HCT116 (cell line): ENCODE results near the gene TIAM1. TPM values are rescaled to one million over a fixed set of nuclear protein-coding genes. Genes with fewer than 3 reads are reported as not detected.

Experiments used
- ATAC-seq: fragments of 200-7000 bp; cut with Tn5 transposase; 2 replicates; pipeline ENCODE4 v1.9.1; 2020; ENCODE audit warnings: mild to moderate bottlenecking, moderate library complexity
- BruUV-seq: library from RNA; stranded (reverse); fragments of 400-500 nt; replicated peaks from 2 replicates; lab custom pipeline; 2021; lab: Mats Ljungman, UMichigan
- CTCF ChIA-PET: fragments of 300-600 bp; sonication (Branson Sonifier 250); formaldehyde crosslinking; loops from one replicate; lab custom pipeline; 2021; ENCODE audit warnings: antibody characterized with exemption; lab: Charles Lee
- POLR2A ChIA-PET: fragments of 300-600, 350-600 bp; sonication (Branson Sonifier 250); formaldehyde crosslinking; loops from one replicate; lab custom pipeline; 2021; ENCODE audit warnings: antibody characterized with exemption; lab: Charles Lee
- RAD21 ChIA-PET, 2 experiments: fragments of 300-600 bp; sonication (Branson Sonifier 250); formaldehyde crosslinking; loops; one replicate each; lab custom pipeline; 2023; ENCODE audit warnings: low total read pairs in 2 of 2; ENCODE audit not compliant: uncharacterized antibody in 2 of 2, unreplicated experiment in 2 of 2, low non-redundant PET in 1 of 2; lab: Charles Lee
- DNase-seq: peaks from one replicate; pipeline ENCODE4 v3.0.0-alpha.2; 2010; ENCODE audit warnings: low read depth, low spot score
- H2AFZ ChIP-seq: fragments of 200-600 bp; shearing (Covaris generic), sonication (generic); 2 replicates; pipeline ENCODE4 v1.6.1; 2017; ENCODE audit warnings: low read depth, mixed run types, mixed read lengths, antibody characterized with exemption, low read length; ENCODE audit not compliant: poor library complexity, severe bottlenecking
- H3K27ac ChIP-seq: 2 replicates; pipeline ENCODE4 v1.5.1; 2012; ENCODE audit warnings: low read depth, low read length
- H3K27me3 ChIP-seq: fragments of 200-600 bp; sonication (generic); 2 replicates; pipeline ENCODE4 v1.6.1; 2016; ENCODE audit warnings: mixed run types, low read length, mixed read lengths; ENCODE audit not compliant: insufficient read depth
- H3K36me3 ChIP-seq, 2 experiments: fragments of 200-500 bp in 1 of 2; fragments of 200-600 bp in 1 of 2; sonication (Bioruptor generic) in 1 of 2; sonication (generic) in 1 of 2; 2 replicates each; pipeline versions ENCODE4 v1.5.1 to v1.6.1; 2014 to 2016; ENCODE audit warnings: low read length in 2 of 2, inconsistent platforms in 1 of 2, mixed read lengths in 1 of 2, mixed run types in 1 of 2; ENCODE audit not compliant: insufficient read depth in 2 of 2, control insufficient read depth in 1 of 2
- H3K4me1 ChIP-seq, 2 experiments: fragments of 200-600 bp in 1 of 2; sonication (generic) in 1 of 2; 2 replicates each; pipeline versions ENCODE4 v1.5.1 to v1.6.1; 2012 to 2017; ENCODE audit warnings: low read length in 2 of 2, inconsistent platforms in 1 of 2, mild to moderate bottlenecking in 1 of 2, mixed read lengths in 1 of 2, mixed run types in 1 of 2, moderate library complexity in 1 of 2; ENCODE audit not compliant: insufficient read depth in 2 of 2, control insufficient read depth in 1 of 2
- H3K4me2 ChIP-seq: fragments of 200-600 bp; sonication (generic); 2 replicates; pipeline ENCODE4 v1.6.1; 2017; ENCODE audit warnings: mixed run types, low read length, mixed read lengths
- H3K4me3 ChIP-seq, 2 experiments: fragments of 200-600 bp in 1 of 2; sonication (generic) in 1 of 2; replicated peaks in 1 of 2; 2 replicates each; pipeline ENCODE4 v1.5.1; 2011 to 2016; ENCODE audit warnings: low read length in 2 of 2, control low read depth in 1 of 2, low read depth in 1 of 2, mild to moderate bottlenecking in 1 of 2, mixed read lengths in 1 of 2, mixed run types in 1 of 2
- H3K79me2 ChIP-seq: fragments of 200-600 bp; sonication (generic); 2 replicates; pipeline ENCODE4 v1.6.1; 2017; ENCODE audit warnings: mild to moderate bottlenecking, mixed run types, low read length, moderate library complexity, mixed read lengths; ENCODE audit not compliant: insufficient read depth
- H3K9ac ChIP-seq: fragments of 200-600 bp; sonication (generic); 2 replicates; pipeline ENCODE4 v1.6.1; 2016; ENCODE audit warnings: low read length, mixed read lengths
- H3K9me2 ChIP-seq: fragments of 200-600 bp; sonication (generic), shearing (Covaris generic); 2 replicates; pipeline ENCODE4 v1.6.1; 2017; ENCODE audit warnings: mixed run types, mild to moderate bottlenecking, moderate library complexity; ENCODE audit not compliant: insufficient read depth
- H3K9me3 ChIP-seq, 2 experiments: fragments of 200-500 bp in 1 of 2; fragments of 200-600 bp in 1 of 2; sonication (Bioruptor generic) in 1 of 2; sonication (generic) in 1 of 2; 2 replicates each; pipeline ENCODE4 v1.6.1; 2014 to 2017; ENCODE audit warnings: low read length in 2 of 2, mixed read lengths in 2 of 2, inconsistent platforms in 1 of 2, low read depth in 1 of 2, mild to moderate bottlenecking in 1 of 2, mixed run types in 1 of 2, moderate library complexity in 1 of 2; ENCODE audit not compliant: control insufficient read depth in 1 of 2, insufficient read depth in 1 of 2
- H4K20me1 ChIP-seq: fragments of 200-600 bp; sonication (generic), shearing (Covaris generic); 2 replicates; pipeline ENCODE4 v1.6.1; 2017; ENCODE audit warnings: mixed run types, mild to moderate bottlenecking, moderate library complexity; ENCODE audit not compliant: insufficient read depth
- EGR1 ChIP-seq: IDR thresholded peaks from 2 replicates; pipeline ENCODE4 v1.6.1; 2012; ENCODE audit warnings: low read depth
- ELF1 ChIP-seq: IDR thresholded peaks from 2 replicates; pipeline ENCODE4 v1.6.1; 2012; ENCODE audit warnings: low read depth, borderline replicate concordance
- EZH2 ChIP-seq: fragments of 200-600 bp; sonication (generic); IDR thresholded peaks from 2 replicates; pipeline ENCODE4 v1.6.1; 2017; ENCODE audit warnings: antibody characterized with exemption, mixed run types
- EZH2phosphoT487 ChIP-seq: fragments of 200-600 bp; IDR thresholded peaks from 2 replicates; pipeline ENCODE4 v1.6.1; 2018; ENCODE audit warnings: antibody characterized with exemption, borderline replicate concordance
- FOSL1 ChIP-seq: IDR thresholded peaks from 2 replicates; pipeline ENCODE4 v1.6.1; 2012; ENCODE audit warnings: low read depth
- POLR2AphosphoS5 ChIP-seq: IDR thresholded peaks from 2 replicates; pipeline ENCODE4 v1.6.1; 2011; ENCODE audit warnings: mild to moderate bottlenecking, low read depth, low read length, moderate library complexity
- ZFX ChIP-seq: fragments of 450-650 bp; IDR thresholded peaks from 2 replicates; pipeline ENCODE4 v1.6.1; 2017
- intact Hi-C: fragments of 100-400 bp; cut with micrococcal nuclease; formaldehyde crosslinking; loops from 2 replicates; pipeline ENCODE4 v1.10.0; 2022
- total RNA-seq: library from RNA; stranded (reverse); gene quantifications from one replicate; pipeline ENCODE4 v1.2.1, GENCODE V29; 2021; ENCODE audit not compliant: unreplicated experiment
- TF ChIP-seq, protein P1 (sequence below), 3 experiments: fragments of 200-600 bp in 1 of 3; sonication (generic) in 1 of 3; IDR thresholded peaks in 2 of 3; conservative IDR thresholded peaks in 1 of 3; 2 replicates each; pipeline ENCODE4 v1.5.1; 2012 to 2017; ENCODE audit warnings: low read depth in 2 of 3, low read length in 2 of 3, antibody characterized with exemption in 1 of 3, borderline replicate concordance in 1 of 3, control low read depth in 1 of 3, mild to moderate bottlenecking in 1 of 3, mixed read lengths in 1 of 3, mixed run types in 1 of 3, moderate library complexity in 1 of 3; ENCODE audit not compliant: insufficient read depth in 1 of 3
- TF ChIP-seq, protein P2 (sequence below): IDR thresholded peaks from 2 replicates; pipeline ENCODE4 v1.6.1; 2012
- TF ChIP-seq, protein P3 (sequence below): IDR thresholded peaks from 2 replicates; pipeline ENCODE4 v1.6.1; 2011; ENCODE audit warnings: mild to moderate bottlenecking, low read length, moderate library complexity; ENCODE audit not compliant: insufficient replicate concordance; ENCODE audit errors: extremely low read depth

The TIAM1 gene
- total RNA-seq, 1 experiment from 2014 or later: 47.8 TPM

DNA sequence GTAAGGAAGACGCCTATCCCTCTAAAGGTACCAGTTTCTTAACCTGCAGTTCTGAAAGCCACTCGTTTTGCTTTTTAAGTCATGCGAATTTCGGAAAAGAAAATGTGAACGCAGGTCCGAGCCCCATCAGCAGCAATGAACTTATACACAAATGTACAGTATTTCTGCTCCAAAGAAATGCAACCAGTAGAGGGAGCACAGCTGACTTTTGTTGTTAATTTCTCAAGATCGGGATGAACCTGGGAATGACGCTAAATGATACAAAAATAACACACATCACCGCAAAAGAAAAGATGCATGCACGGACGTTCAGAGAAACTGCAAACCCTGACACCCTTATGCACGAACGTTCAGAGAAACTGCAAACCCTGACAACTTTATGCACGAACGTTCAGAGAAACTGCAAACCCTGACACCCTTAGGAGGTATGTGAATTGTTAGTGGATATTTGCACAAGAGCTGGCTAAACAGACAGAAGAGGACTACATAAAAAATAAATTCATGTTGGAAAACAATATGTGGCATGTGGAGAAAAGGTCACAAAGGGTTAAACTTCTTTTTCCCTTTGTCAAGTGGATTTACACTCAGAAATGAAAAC lies 3.5 kb upstream of the TIAM1 start:
- Histone ChIP-seq H3K27me3 (no peaks in the 10 kb centered on the region), H3K9me2 (no peaks in the 10 kb centered on the region), H3K4me3 (peak overlapping the region in 1 of 2 experiments; percentile 21; a peak in 1 of 4 replicates), H3K79me2 (no peaks in the 10 kb centered on the region), H3K27ac (no peak overlapping the region), H3K9ac (peak overlapping the region; percentile 6; the same call in 1 of the 2 replicates), H4K20me1 (no peaks in the 10 kb centered on the region), H2AFZ (peak overlapping the region; percentile 79), H3K9me3 (peaks cover 5 to 10% of the 10 kb centered on the region in 2 experiments; a peak in 1 of 4 replicates), H3K4me1 (peaks cover 40 to 62% of the 10 kb centered on the region in 2 experiments), H3K4me2 (peak overlapping the region; percentile 48), H3K36me3 (no peaks in the 10 kb centered on the region)
- ATAC-seq: peak; percentile 53
- intact Hi-C loops: loop anchor here (10.0 kb wide), 2 partner anchors 143 to 237 kb away; no protein-coding TSS in a partner anchor
- ChIA-PET RAD21 (no interaction called here), CTCF (interaction anchor here (0.6 to 1.7 kb wide), 10 partner anchors 11 to 218 kb away, joined by 3 to 7 read pairs (median 4); no protein-coding TSS in a partner anchor), POLR2A (interaction anchor here (0.7 to 1.2 kb wide), 2 partner anchors 13 to 15 kb away, joined by 3 read pairs; no protein-coding TSS in a partner anchor)
- DNase-seq: no peak
- TF ChIP-seq EZH2phosphoT487 (no peak), FOSL1 (no peak)
- TF ChIP-seq, protein P1, sequence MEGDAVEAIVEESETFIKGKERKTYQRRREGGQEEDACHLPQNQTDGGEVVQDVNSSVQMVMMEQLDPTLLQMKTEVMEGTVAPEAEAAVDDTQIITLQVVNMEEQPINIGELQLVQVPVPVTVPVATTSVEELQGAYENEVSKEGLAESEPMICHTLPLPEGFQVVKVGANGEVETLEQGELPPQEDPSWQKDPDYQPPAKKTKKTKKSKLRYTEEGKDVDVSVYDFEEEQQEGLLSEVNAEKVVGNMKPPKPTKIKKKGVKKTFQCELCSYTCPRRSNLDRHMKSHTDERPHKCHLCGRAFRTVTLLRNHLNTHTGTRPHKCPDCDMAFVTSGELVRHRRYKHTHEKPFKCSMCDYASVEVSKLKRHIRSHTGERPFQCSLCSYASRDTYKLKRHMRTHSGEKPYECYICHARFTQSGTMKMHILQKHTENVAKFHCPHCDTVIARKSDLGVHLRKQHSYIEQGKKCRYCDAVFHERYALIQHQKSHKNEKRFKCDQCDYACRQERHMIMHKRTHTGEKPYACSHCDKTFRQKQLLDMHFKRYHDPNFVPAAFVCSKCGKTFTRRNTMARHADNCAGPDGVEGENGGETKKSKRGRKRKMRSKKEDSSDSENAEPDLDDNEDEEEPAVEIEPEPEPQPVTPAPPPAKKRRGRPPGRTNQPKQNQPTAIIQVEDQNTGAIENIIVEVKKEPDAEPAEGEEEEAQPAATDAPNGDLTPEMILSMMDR (IDR thresholded peaks at IDR 0.05 in 2 of 3, conservative IDR thresholded peaks at IDR 0.05 in 1 of 3; ENCODE audit: borderline replicate concordance in 1 of 3, insufficient read depth in 1 of 3, low read depth in 2 of 3, low read length in 2 of 3): peak in 2 of 3 experiments; percentile 59 to 73; a peak in 4 of 6 replicates
- BruUV-seq: no TSS peak

DNA sequence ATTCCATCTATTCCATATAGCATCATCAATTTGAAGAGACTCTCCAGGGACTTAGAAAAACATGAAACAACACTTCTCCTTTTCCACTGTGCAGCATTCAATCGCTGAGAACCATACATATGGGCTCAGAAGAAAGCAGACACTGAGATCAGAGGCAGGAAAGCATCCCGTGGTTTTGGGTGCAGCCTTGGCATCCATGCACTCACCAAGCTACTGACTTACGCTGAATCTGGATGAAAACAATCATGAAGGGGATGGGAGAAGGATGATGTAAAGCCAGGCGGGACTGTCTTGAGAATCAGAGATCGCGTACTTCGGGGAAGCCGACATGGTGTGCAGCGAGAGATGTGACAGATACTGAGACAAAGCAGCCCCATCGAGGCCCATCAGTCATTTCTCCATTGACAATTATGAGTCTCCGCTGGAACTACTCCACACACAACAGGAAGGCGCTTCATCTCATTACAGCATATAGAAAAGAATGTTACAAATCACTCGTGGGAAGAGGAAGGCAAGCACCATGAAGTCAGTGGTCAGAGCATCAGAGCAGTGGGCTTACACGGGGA lies 2.3 kb upstream of the TIAM1 start:
- intact Hi-C loops: loop anchor here (10.0 kb wide), 2 partner anchors 142 to 238 kb away; no protein-coding TSS in a partner anchor
- peaks cover 5 to 10% of the 10 kb centered on the region in 2 experiments; a peak in 1 of 4 replicates for H3K9me3 ChIP-seq
- H3K4me1 ChIP-seq: peaks cover 34 to 53% of the 10 kb centered on the region in 2 experiments
- DNase-seq (no peak), ATAC-seq (no peak)
- H3K9me2 ChIP-seq: no peaks in the 10 kb centered on the region
- H3K36me3 ChIP-seq: no peaks in the 10 kb centered on the region
- H4K20me1 ChIP-seq: no peaks in the 10 kb centered on the region
- no peak overlapping the region for H3K4me2 ChIP-seq
- no peaks in the 10 kb centered on the region; the same call in 1 of the 2 replicates for H3K79me2 ChIP-seq
- no peak overlapping the region for H3K9ac ChIP-seq
- no TSS peak for BruUV-seq
- no peaks in the 10 kb centered on the region for H3K27me3 ChIP-seq
- ChIA-PET CTCF (no interaction called here), RAD21 (no interaction called here), POLR2A (no interaction called here)
- no peak overlapping the region for H3K4me3 ChIP-seq
- H2AFZ ChIP-seq: no peak overlapping the region
- H3K27ac ChIP-seq: no peak overlapping the region
- TF ChIP-seq POLR2AphosphoS5 (no peak), ELF1 (no peak), EGR1 (no peak), EZH2 (no peak), ZFX (no peak)
- TF ChIP-seq, protein P2, sequence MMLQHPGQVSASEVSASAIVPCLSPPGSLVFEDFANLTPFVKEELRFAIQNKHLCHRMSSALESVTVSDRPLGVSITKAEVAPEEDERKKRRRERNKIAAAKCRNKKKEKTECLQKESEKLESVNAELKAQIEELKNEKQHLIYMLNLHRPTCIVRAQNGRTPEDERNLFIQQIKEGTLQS: no peak
- TF ChIP-seq, protein P1 (IDR thresholded peaks at IDR 0.05 in 2 of 3, conservative IDR thresholded peaks at IDR 0.05 in 1 of 3; ENCODE audit: borderline replicate concordance in 1 of 3, insufficient read depth in 1 of 3, low read depth in 2 of 3, low read length in 2 of 3): no peak
- TF ChIP-seq, protein P3, sequence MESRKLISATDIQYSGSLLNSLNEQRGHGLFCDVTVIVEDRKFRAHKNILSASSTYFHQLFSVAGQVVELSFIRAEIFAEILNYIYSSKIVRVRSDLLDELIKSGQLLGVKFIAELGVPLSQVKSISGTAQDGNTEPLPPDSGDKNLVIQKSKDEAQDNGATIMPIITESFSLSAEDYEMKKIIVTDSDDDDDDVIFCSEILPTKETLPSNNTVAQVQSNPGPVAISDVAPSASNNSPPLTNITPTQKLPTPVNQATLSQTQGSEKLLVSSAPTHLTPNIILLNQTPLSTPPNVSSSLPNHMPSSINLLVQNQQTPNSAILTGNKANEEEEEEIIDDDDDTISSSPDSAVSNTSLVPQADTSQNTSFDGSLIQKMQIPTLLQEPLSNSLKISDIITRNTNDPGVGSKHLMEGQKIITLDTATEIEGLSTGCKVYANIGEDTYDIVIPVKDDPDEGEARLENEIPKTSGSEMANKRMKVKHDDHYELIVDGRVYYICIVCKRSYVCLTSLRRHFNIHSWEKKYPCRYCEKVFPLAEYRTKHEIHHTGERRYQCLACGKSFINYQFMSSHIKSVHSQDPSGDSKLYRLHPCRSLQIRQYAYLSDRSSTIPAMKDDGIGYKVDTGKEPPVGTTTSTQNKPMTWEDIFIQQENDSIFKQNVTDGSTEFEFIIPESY: no peak
